Measurements from ENCODE around the gene EEFSEC. TPM values are rescaled to one million over a fixed set of nuclear protein-coding genes. Genes with fewer than 3 reads are reported as not detected.

Gene EEFSEC
- total RNA-seq, 1 donor from 2014 or later: 1.6 TPM

GRCh38 chr3:128348805-128349531 is 195.7 kb downstream of the EEFSEC start:
- DNase-seq (ENCODE audit: low read depth in 2 of 2): peak in 1 of 2 donors; percentile 5

GRCh38 chr3:128349963-128350599 is 196.8 kb downstream of the EEFSEC start:
- no peak for DNase-seq (ENCODE audit: low read depth in 2 of 2)

- DNase-seq (ENCODE audit: low read depth in 2 of 2): no peak
These were observed 198.3 kb downstream of the EEFSEC start for GRCh38 chr3:128351546-128351945.

- no peak for DNase-seq (ENCODE audit: low read depth in 2 of 2)
These were observed 199.0 kb downstream of the EEFSEC start for GRCh38 chr3:128352326-128352725.

GRCh38 chr3:128353361-128353965 is 200.2 kb downstream of the EEFSEC start:
- peak in 1 of 2 donors; percentile 37 for DNase-seq (ENCODE audit: low read depth in 2 of 2)

- DNase-seq (ENCODE audit: low read depth in 2 of 2): peak; percentile 46 to 47
These were observed 200.9 kb downstream of the EEFSEC start for GRCh38 chr3:128353991-128354687.

GRCh38 chr3:128354788-128355542 is 201.7 kb downstream of the EEFSEC start:
- DNase-seq (ENCODE audit: low read depth in 2 of 2): no peak

GRCh38 chr3:128355543-128355919 is 202.2 kb downstream of the EEFSEC start:
- DNase-seq (ENCODE audit: low read depth in 2 of 2): no peak

- DNase-seq (ENCODE audit: low read depth in 2 of 2): no peak
These were observed 203.5 kb downstream of the EEFSEC start for GRCh38 chr3:128356822-128357221.

GRCh38 chr3:128357538-128357937 is 204.3 kb downstream of the EEFSEC start:
- no peak for DNase-seq (ENCODE audit: low read depth in 2 of 2)

GRCh38 chr3:128358156-128358895 is 205.0 kb downstream of the EEFSEC start:
- DNase-seq (ENCODE audit: low read depth in 2 of 2): no peak

GRCh38 chr3:128359060-128359664 is 205.9 kb downstream of the EEFSEC start:
- DNase-seq (ENCODE audit: low read depth in 2 of 2): no peak

GRCh38 chr3:128359846-128360642 is 206.8 kb downstream of the EEFSEC start:
- no peak for DNase-seq (ENCODE audit: low read depth in 2 of 2)

GRCh38 chr3:128360705-128361271 is 207.5 kb downstream of the EEFSEC start:
- peak in 1 of 2 donors; percentile 14 for DNase-seq (ENCODE audit: low read depth in 2 of 2)

- DNase-seq (ENCODE audit: low read depth in 2 of 2): no peak
These were observed 209.0 kb downstream of the EEFSEC start for GRCh38 chr3:128362026-128362965.

- no peak for DNase-seq (ENCODE audit: low read depth in 2 of 2)
These were observed 211.0 kb downstream of the EEFSEC start for GRCh38 chr3:128364291-128364690.

GRCh38 chr3:128364808-128365360 is 211.6 kb downstream of the EEFSEC start:
- no peak for DNase-seq (ENCODE audit: low read depth in 2 of 2)

GRCh38 chr3:128366136-128366535 is 212.9 kb downstream of the EEFSEC start:
- no peak for DNase-seq (ENCODE audit: low read depth in 2 of 2)
